GM12864 (cell line): Measurements from ENCODE around the gene CPZ.

ENCODE experiments used
- DNase-seq: peaks from one replicate; pipeline ENCODE4 v3.0.0-alpha.2; 2011; ENCODE audit warnings: low read depth
- H3K4me3 ChIP-seq: 2 replicates; pipeline ENCODE4 v1.5.1; 2011; ENCODE audit warnings: mild to moderate bottlenecking, low read depth, low read length, control low read depth
- CTCF ChIP-seq: IDR thresholded peaks from 2 replicates; pipeline ENCODE4 v1.5.1; 2011; ENCODE audit warnings: low read depth, mild to moderate bottlenecking, moderate library complexity, low read length, control low read depth, inconsistent platforms; ENCODE audit errors: missing control alignments

The CPZ gene

GRCh38 chr4:8603931-8604330 lies 11.4 kb downstream of the CPZ start:
- no peak for DNase-seq

DNA sequence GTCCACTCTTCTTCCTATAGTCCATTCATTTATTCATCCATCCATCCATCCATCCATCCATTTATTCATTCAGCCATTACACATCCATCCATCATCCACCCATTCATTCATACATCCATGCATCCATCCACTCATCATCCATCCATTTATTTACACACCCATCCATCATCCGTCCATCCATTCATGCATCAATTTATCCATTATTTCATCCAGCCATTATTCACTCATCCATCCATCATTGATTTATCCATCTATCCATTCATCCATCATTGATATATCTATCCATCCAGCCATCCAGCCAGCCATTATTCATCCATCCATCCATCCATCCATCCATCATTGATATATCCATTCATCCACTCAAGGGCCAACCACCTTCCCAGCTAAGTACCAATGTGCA lies 12.7 kb downstream of the CPZ start:
- DNase-seq = no peak
- H3K4me3 ChIP-seq = no peak overlapping the region
- TF ChIP-seq CTCF = no peak

More at GRCh38 chr4:8603931-8604330, 11.4 kb downstream of the CPZ start:
- no peak overlapping the region for H3K4me3 ChIP-seq
- no peak for TF ChIP-seq CTCF

DNA sequence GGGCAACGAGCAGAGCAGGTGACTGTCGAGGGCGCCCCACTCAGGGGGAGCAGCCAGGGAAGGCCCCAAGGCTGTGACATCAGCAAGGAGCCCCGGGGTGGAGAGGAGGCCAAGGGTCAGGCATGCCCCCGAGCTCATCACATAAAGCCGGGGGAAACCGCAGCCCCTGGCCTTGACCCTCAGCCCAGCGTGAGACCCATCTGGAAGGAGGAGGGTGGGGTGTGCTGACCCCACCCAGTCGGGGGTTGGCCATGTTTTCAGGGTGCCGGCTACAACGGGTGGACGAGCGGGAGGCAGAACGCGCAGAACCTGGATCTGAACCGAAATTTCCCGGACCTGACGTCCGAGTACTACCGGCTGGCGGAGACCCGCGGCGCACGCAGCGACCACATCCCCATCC lies 13.9 kb downstream of the CPZ start:
- DNase-seq = no peak
- no peak for TF ChIP-seq CTCF
- no peak overlapping the region for H3K4me3 ChIP-seq

- DNase-seq = no peak
- H3K4me3 ChIP-seq = no peak overlapping the region
- TF ChIP-seq CTCF = no peak
These were observed 14.4 kb downstream of the CPZ start for GRCh38 chr4:8606966-8607365.

- DNase-seq = no peak
- TF ChIP-seq CTCF = peak; percentile 91
- no peak overlapping the region for H3K4me3 ChIP-seq
These were observed 15.3 kb downstream of the CPZ start for GRCh38 chr4:8607603-8608481.

- no peak for TF ChIP-seq CTCF
- DNase-seq = peak; percentile 4
- no peak overlapping the region for H3K4me3 ChIP-seq
These were observed 16.3 kb downstream of the CPZ start for GRCh38 chr4:8608714-8609391.
